ENCODE results near the gene AKR1E2.
"Not testable (repeated sequence)": the region's sequence is repeated elsewhere in the genome, so short reads cannot be mapped to it uniquely, and the experiment has no call there.

AKR1E2 gene

DNA sequence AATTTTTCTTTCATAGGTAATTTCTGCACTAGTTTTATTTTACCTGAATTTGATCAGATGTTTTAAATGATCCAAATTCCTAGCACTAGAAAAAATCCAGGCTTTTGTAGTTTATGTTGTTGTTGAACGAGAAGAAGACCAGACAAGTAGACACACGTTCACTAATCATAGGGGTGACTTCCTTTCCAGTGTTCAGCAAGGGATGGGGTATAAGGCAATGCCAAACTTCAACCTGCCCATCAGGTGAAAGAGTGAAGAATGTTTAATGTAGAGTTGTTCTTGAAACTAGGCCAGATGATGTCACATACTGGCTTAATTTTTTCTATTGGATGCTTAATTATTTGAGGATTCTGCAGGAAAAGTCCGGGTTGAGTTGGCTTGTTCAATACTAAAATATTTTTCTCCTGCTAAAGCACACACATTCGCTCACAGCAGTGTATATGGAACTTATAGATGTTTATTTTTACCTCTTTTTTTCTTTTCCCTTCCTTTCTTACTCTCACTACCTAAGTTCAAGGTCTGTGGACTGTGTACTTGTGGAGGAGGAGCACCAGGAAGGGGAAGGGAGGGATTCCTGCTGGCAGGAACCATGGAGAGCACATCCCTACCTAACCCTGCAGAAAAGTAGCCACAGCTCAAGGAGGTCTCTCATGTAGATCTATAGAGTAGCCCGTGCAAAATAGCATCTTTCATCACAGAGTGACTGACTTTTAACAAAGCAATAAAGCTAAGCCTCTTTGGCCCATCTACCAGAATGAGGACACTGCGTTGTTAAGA, 23.1 kb upstream of the AKR1E2 start:
- no peaks in the 10 kb centered on the region for H3K27me3 ChIP-seq (ENCODE audit: insufficient read depth, low read length)
- no peak overlapping the region for H3K4me3 ChIP-seq (ENCODE audit: low read length)
- H3K4me1 ChIP-seq (ENCODE audit: insufficient read depth, low read length), result no peaks in the 10 kb centered on the region
- H2AFZ ChIP-seq (ENCODE audit: low read depth, low read length), result no peak overlapping the region
- H3K36me3 ChIP-seq (ENCODE audit: insufficient read depth, low read length), result no peaks in the 10 kb centered on the region
- no peaks in the 10 kb centered on the region for H3K9me3 ChIP-seq (ENCODE audit: low read length)

DNA sequence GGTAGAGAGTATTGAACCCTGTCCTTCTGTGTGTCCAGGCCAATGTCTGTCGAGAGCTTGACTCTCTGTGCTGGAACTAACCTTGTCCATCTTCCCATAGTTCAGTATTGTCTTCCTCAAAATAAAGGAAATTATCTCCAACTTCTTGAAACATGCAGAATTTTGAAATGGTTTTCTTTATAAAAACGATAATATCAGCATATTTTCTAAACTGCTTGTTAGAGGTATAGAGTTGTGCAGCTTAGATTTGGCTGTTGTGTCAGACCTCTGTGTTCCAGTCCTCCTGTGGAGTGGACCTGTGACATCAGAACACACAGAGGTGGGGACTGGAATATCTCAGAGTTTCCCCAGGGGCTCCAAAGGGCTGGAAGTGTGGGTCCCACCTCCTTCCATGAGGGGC, 22.2 kb upstream of the AKR1E2 start:
- no peaks in the 10 kb centered on the region for H3K36me3 ChIP-seq (ENCODE audit: insufficient read depth, low read length)
- no peak overlapping the region for H2AFZ ChIP-seq (ENCODE audit: low read depth, low read length)
- H3K4me3 ChIP-seq (ENCODE audit: low read length), result no peak overlapping the region
- peaks cover 2% of the 10 kb centered on the region for H3K4me1 ChIP-seq (ENCODE audit: insufficient read depth, low read length)
- H3K9me3 ChIP-seq (ENCODE audit: low read length), result no peaks in the 10 kb centered on the region
- H3K27me3 ChIP-seq (ENCODE audit: insufficient read depth, low read length), result no peaks in the 10 kb centered on the region

DNA sequence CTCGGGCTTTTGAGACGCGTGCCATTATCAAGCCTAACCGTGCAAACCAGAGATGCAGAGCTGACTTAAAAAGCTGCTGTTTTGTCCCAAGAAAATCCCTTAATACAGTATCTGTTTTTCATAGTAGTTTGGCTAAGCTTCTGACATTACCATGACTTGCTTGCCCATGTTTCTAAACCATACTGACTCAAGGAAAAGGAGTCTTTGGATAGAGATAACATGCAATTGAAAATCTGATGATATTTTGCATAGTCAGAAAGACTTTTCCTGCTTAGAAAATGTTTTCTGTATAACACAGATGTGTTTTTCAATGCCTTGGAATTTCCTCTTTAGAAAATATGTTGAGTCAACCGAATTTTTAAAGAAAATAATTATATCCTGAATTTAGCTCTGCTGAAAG, 21.5 kb upstream of the AKR1E2 start:
- Histone ChIP-seq H3K4me1 (ENCODE audit: insufficient read depth, low read length) (peaks cover 2% of the 10 kb centered on the region), H3K4me3 (ENCODE audit: low read length) (no peak overlapping the region), H3K27me3 (ENCODE audit: insufficient read depth, low read length) (no peaks in the 10 kb centered on the region), H3K36me3 (ENCODE audit: insufficient read depth, low read length) (no peaks in the 10 kb centered on the region), H2AFZ (ENCODE audit: low read depth, low read length) (no peak overlapping the region), H3K9me3 (ENCODE audit: low read length) (no peaks in the 10 kb centered on the region)

GRCh38 chr10:4806534-4806933, 19.5 kb upstream of the AKR1E2 start:
- peaks cover 2% of the 10 kb centered on the region for H3K4me1 ChIP-seq (ENCODE audit: insufficient read depth, low read length)
- no peak overlapping the region for H2AFZ ChIP-seq (ENCODE audit: low read depth, low read length)
- peaks cover 1% of the 10 kb centered on the region for H3K27me3 ChIP-seq (ENCODE audit: insufficient read depth, low read length)
- no peak overlapping the region for H3K4me3 ChIP-seq (ENCODE audit: low read length)
- no peaks in the 10 kb centered on the region for H3K9me3 ChIP-seq (ENCODE audit: low read length)
- no peaks in the 10 kb centered on the region for H3K36me3 ChIP-seq (ENCODE audit: insufficient read depth, low read length)

DNA sequence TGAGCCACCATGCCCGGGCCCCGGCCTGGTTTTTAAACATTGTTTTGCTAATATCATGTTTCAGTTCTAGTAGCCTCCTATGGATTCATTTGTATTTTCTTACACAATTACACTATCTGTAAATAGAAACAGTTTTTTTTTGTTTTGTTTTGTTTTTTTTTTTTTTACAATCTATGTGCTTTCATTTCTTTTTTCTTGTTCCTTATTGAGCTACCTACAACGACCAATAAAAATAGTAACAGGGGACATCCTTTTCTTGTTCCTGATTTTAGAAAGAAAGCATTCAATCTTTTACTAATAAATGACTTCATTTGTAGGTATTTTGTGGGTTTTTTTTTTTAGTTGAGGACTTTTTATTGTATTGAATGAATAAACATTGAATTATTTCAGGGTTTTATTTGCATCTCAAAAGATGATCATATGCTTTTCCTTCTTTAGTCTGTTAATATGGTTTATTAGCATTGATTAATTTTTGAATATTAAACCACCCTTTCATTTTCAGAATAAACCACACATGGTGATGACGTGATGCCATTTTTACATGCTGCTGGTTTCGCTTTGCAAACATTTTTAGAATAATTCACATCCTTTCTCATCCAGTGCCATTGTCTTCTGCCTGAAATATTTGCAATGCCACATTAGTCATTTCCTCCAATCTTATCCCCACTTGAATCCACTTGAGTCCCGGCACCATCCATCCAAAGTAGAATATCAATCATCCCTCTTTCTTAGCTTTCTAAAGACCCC, 18.1 kb upstream of the AKR1E2 start:
- Histone ChIP-seq H3K4me3 (ENCODE audit: low read length) (no peak overlapping the region), H3K27me3 (ENCODE audit: insufficient read depth, low read length) (peaks cover 6% of the 10 kb centered on the region), H3K36me3 (ENCODE audit: insufficient read depth, low read length) (no peaks in the 10 kb centered on the region), H2AFZ (ENCODE audit: low read depth, low read length) (no peak overlapping the region), H3K9me3 (ENCODE audit: low read length) (no peaks in the 10 kb centered on the region), H3K4me1 (ENCODE audit: insufficient read depth, low read length) (peaks cover 2% of the 10 kb centered on the region)

- H3K4me3 ChIP-seq (ENCODE audit: low read length), result no peak overlapping the region
Measured at GRCh38 chr10:4809156-4809555, 16.9 kb upstream of the AKR1E2 start.

DNA sequence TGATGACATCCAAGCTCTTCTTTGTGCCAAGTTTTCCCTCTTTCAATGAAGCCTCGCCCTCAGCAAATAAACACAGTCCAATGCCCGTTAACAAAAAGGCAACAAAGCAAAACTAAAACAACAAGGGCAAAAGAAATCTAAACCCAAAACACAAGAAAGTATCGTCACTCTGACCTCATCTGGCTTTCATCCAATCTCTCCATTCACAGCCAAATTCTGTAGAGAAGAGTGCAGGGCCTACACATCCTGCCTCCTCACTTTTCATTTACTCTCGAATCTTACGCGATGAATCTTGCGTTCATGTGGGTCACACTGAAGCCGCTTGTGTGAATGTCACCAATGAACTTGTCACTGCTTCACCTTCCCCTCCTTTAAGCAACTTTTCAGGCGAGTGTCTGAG, 15.9 kb upstream of the AKR1E2 start:
- H2AFZ ChIP-seq (ENCODE audit: low read depth, low read length), result no peak overlapping the region
- no peak overlapping the region for H3K4me3 ChIP-seq (ENCODE audit: low read length)

More at GRCh38 chr10:4809156-4809555, 16.9 kb upstream of the AKR1E2 start:
- peaks cover 6% of the 10 kb centered on the region for H3K27me3 ChIP-seq (ENCODE audit: insufficient read depth, low read length)
- peaks cover 2% of the 10 kb centered on the region for H3K4me1 ChIP-seq (ENCODE audit: insufficient read depth, low read length)
- H2AFZ ChIP-seq (ENCODE audit: low read depth, low read length), result no peak overlapping the region
- H3K36me3 ChIP-seq (ENCODE audit: insufficient read depth, low read length), result no peaks in the 10 kb centered on the region
- no peaks in the 10 kb centered on the region for H3K9me3 ChIP-seq (ENCODE audit: low read length)

GRCh38 chr10:4812046-4812445, 14.0 kb upstream of the AKR1E2 start:
- no peaks in the 10 kb centered on the region for H3K36me3 ChIP-seq (ENCODE audit: insufficient read depth, low read length)
- peaks cover 6% of the 10 kb centered on the region for H3K27me3 ChIP-seq (ENCODE audit: insufficient read depth, low read length)

More for the DNA sequence above, 15.9 kb upstream of the AKR1E2 start:
- Histone ChIP-seq H3K9me3 (ENCODE audit: low read length) (no peaks in the 10 kb centered on the region), H3K36me3 (ENCODE audit: insufficient read depth, low read length) (no peaks in the 10 kb centered on the region), H3K27me3 (ENCODE audit: insufficient read depth, low read length) (peaks cover 6% of the 10 kb centered on the region), H3K4me1 (ENCODE audit: insufficient read depth, low read length) (peaks cover 2% of the 10 kb centered on the region)

DNA sequence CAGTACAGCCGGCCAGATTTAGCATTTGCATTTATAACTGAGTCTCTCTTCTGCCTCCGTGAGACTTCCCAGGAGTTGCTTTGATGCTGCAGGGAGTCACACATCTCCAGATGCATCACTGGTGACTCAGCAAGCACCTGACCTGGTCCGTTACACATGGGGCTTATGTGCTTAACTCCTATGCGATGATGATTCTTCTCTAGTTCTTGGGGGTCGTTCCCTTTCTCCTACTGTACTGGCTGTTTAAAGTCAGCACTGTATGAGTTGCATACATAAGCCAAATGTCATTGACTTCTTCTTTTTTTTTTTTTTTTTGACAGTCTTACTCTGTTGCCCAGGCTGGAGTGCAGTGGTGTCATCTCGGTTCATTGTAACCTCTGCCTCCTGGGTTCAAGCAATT, 13.0 kb upstream of the AKR1E2 start:
- H2AFZ ChIP-seq (ENCODE audit: low read depth, low read length), result no peak overlapping the region
- H3K4me3 ChIP-seq (ENCODE audit: low read length), result no peak overlapping the region
- no peaks in the 10 kb centered on the region for H3K36me3 ChIP-seq (ENCODE audit: insufficient read depth, low read length)
- peaks cover 2% of the 10 kb centered on the region for H3K4me1 ChIP-seq (ENCODE audit: insufficient read depth, low read length)
- H3K27me3 ChIP-seq (ENCODE audit: insufficient read depth, low read length), result peaks cover 6% of the 10 kb centered on the region
- no peaks in the 10 kb centered on the region for H3K9me3 ChIP-seq (ENCODE audit: low read length)

More at GRCh38 chr10:4812046-4812445, 14.0 kb upstream of the AKR1E2 start:
- no peak overlapping the region for H2AFZ ChIP-seq (ENCODE audit: low read depth, low read length)
- H3K4me1 ChIP-seq (ENCODE audit: insufficient read depth, low read length), result peaks cover 2% of the 10 kb centered on the region
- no peak overlapping the region for H3K4me3 ChIP-seq (ENCODE audit: low read length)
- no peaks in the 10 kb centered on the region for H3K9me3 ChIP-seq (ENCODE audit: low read length)

DNA sequence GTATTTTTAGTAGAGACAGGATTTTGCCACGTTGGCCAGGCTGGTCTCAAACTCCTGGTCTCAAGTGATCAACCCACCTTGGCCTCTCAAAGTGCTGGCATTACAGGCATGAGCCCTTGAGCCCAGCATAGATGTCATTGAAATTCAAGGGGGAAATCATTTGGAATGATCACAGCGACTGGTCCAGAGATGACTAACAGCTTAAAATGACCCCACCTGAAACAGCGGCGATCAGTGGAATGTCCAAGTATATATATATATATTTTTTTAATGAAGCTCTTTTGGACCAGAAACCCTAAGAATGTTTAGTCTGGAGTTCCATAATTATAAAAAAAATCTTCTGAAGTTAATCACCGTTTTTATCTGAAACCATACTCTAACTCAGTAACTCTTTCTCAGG, 12.5 kb upstream of the AKR1E2 start:
- Histone ChIP-seq H3K27me3 (ENCODE audit: insufficient read depth, low read length) (peaks cover 6% of the 10 kb centered on the region), H3K36me3 (ENCODE audit: insufficient read depth, low read length) (no peaks in the 10 kb centered on the region), H3K9me3 (ENCODE audit: low read length) (no peaks in the 10 kb centered on the region), H3K4me3 (ENCODE audit: low read length) (no peak overlapping the region), H3K4me1 (ENCODE audit: insufficient read depth, low read length) (no peaks in the 10 kb centered on the region), H2AFZ (ENCODE audit: low read depth, low read length) (no peak overlapping the region)

DNA sequence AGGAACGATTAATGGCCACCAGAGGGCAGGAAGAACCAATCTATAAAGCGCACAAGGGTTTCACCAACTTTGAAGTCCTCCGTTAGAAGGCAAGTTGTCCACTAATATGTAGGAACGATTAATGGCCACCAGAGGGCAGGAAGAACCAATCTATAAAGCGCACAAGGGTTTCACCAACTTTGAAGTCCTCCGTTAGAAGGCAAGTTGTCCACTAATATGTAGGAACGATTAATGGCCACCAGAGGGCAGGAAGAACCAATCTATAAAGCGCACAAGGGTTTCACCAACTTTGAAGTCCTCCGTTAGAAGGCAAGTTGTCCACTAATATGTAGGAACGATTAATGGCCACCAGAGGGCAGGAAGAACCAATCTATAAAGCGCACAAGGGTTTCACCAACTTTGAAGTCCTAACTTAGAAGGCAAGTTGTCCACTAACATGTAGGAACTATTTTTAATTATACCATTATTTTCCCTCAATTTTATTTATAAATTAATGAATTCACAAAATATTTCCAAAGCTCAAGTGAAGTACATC, 10.3 kb upstream of the AKR1E2 start:
- H2AFZ ChIP-seq (ENCODE audit: low read depth, low read length); H3K27me3 ChIP-seq (ENCODE audit: insufficient read depth, low read length); H3K9me3 ChIP-seq (ENCODE audit: low read length); H3K4me1 ChIP-seq (ENCODE audit: insufficient read depth, low read length); H3K4me3 ChIP-seq (ENCODE audit: low read length); H3K36me3 ChIP-seq (ENCODE audit: insufficient read depth, low read length): not testable (repeated sequence)

GRCh38 chr10:4816966-4817365, 9.0 kb upstream of the AKR1E2 start:
- H3K4me3 ChIP-seq (ENCODE audit: low read length), result no peak overlapping the region

GRCh38 chr10:4819067-4819466, 6.9 kb upstream of the AKR1E2 start:
- no peak overlapping the region for H2AFZ ChIP-seq (ENCODE audit: low read depth, low read length)
- H3K9me3 ChIP-seq (ENCODE audit: low read length), result no peaks in the 10 kb centered on the region
- no peaks in the 10 kb centered on the region for H3K36me3 ChIP-seq (ENCODE audit: insufficient read depth, low read length)
- no peaks in the 10 kb centered on the region for H3K4me1 ChIP-seq (ENCODE audit: insufficient read depth, low read length)
- no peaks in the 10 kb centered on the region for H3K27me3 ChIP-seq (ENCODE audit: insufficient read depth, low read length)
- H3K4me3 ChIP-seq (ENCODE audit: low read length), result no peak overlapping the region

More at GRCh38 chr10:4816966-4817365, 9.0 kb upstream of the AKR1E2 start:
- Histone ChIP-seq H3K9me3 (ENCODE audit: low read length) (no peaks in the 10 kb centered on the region), H3K36me3 (ENCODE audit: insufficient read depth, low read length) (no peaks in the 10 kb centered on the region), H2AFZ (ENCODE audit: low read depth, low read length) (no peak overlapping the region), H3K4me1 (ENCODE audit: insufficient read depth, low read length) (no peaks in the 10 kb centered on the region), H3K27me3 (ENCODE audit: insufficient read depth, low read length) (peaks cover under 1% of the 10 kb centered on the region)
